ENCODE measurements around the gene CISD1. TPM values are rescaled to one million over a fixed set of nuclear protein-coding genes. Genes with fewer than 3 reads are reported as not detected.

CISD1 gene
- total RNA-seq, 1 experiment from 2014 or later: 46.6 TPM

- H3K9me3 Mint-ChIP-seq: no peaks in the 10 kb centered on the region
- H3K4me3 Mint-ChIP-seq: no peak overlapping the region
- no peaks in the 10 kb centered on the region for H3K36me3 Mint-ChIP-seq
- no peaks in the 10 kb centered on the region; the same call in 1 of the 2 replicates for H3K27me3 Mint-ChIP-seq (ENCODE audit: low read depth)
- no peak overlapping the region for H3K27ac Mint-ChIP-seq
- ATAC-seq: no peak
- ChIA-PET POLR2A (no interaction called here), CTCF (no interaction called here)
- DNase-seq (ENCODE audit: low spot score): no peak
- H3K4me1 Mint-ChIP-seq: 0 out of 2 replicates have a peak, but pooled peaks cover 2% of the 10 kb centered on the region
- TF ChIP-seq GRHL2 (CRISPR knock-in tag; IDR thresholded peaks at IDR 0.05; ENCODE audit: insufficient replicate concordance, severe bottlenecking) (no peak), CDX4 (CRISPR knock-in tag; IDR thresholded peaks at IDR 0.05; ENCODE audit: borderline replicate concordance) (no peak), NR1H2 (CRISPR knock-in tag; IDR thresholded peaks at IDR 0.05) (no peak), NR3C1 (CRISPR knock-in tag; conservative IDR thresholded peaks at IDR 0.05; ENCODE audit: low read depth) (no peak), OVOL2 (CRISPR knock-in tag; IDR thresholded peaks at IDR 0.05; ENCODE audit: borderline replicate concordance) (no peak), ELF4 (CRISPR knock-in tag; IDR thresholded peaks at IDR 0.05; ENCODE audit: low read depth) (no peak)
- TF ChIP-seq, protein P1, sequence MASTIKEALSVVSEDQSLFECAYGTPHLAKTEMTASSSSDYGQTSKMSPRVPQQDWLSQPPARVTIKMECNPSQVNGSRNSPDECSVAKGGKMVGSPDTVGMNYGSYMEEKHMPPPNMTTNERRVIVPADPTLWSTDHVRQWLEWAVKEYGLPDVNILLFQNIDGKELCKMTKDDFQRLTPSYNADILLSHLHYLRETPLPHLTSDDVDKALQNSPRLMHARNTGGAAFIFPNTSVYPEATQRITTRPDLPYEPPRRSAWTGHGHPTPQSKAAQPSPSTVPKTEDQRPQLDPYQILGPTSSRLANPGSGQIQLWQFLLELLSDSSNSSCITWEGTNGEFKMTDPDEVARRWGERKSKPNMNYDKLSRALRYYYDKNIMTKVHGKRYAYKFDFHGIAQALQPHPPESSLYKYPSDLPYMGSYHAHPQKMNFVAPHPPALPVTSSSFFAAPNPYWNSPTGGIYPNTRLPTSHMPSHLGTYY (CRISPR knock-in tag; IDR thresholded peaks at IDR 0.05): no peak
- TF ChIP-seq, protein P2, sequence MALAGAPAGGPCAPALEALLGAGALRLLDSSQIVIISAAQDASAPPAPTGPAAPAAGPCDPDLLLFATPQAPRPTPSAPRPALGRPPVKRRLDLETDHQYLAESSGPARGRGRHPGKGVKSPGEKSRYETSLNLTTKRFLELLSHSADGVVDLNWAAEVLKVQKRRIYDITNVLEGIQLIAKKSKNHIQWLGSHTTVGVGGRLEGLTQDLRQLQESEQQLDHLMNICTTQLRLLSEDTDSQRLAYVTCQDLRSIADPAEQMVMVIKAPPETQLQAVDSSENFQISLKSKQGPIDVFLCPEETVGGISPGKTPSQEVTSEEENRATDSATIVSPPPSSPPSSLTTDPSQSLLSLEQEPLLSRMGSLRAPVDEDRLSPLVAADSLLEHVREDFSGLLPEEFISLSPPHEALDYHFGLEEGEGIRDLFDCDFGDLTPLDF (CRISPR knock-in tag; IDR thresholded peaks at IDR 0.05): no peak
- TF ChIP-seq, protein P3, sequence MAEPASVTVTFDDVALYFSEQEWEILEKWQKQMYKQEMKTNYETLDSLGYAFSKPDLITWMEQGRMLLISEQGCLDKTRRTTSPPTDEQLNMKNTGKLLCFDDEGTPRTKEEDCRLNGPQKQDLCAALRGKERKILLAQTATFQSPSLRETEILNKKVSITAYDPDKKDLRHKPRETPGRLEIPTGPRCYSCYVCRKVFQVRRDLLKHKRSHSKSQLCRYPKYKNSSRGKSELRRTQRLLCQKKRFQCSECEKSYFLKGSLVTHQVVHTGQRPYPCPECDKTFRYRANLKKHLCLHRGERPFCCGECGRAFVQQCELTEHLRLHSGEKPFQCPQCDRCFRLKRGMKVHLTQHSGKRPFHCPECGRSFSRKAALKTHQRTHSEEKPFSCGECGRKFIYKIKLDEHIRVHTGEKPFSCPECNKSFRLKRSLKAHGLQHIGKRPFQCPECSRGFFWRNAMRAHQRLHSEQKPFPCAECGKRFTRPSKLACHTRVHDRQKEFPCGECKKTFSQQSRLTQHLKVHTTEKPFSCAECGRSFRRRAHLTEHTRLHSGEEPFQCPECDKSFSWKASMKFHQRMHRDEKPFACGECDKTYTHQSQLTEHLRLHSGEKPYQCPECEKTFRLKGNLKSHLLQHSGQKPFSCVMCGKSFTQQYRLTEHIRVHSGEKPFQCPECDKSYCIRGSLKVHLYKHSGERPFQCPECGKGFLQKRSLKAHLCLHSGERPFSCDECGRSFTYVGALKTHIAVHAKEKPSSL (CRISPR knock-in tag; conservative IDR thresholded peaks at IDR 0.05): no peak
Observed at GRCh38 chr10:58319599-58319998, 50.6 kb downstream of the CISD1 start.

DNA sequence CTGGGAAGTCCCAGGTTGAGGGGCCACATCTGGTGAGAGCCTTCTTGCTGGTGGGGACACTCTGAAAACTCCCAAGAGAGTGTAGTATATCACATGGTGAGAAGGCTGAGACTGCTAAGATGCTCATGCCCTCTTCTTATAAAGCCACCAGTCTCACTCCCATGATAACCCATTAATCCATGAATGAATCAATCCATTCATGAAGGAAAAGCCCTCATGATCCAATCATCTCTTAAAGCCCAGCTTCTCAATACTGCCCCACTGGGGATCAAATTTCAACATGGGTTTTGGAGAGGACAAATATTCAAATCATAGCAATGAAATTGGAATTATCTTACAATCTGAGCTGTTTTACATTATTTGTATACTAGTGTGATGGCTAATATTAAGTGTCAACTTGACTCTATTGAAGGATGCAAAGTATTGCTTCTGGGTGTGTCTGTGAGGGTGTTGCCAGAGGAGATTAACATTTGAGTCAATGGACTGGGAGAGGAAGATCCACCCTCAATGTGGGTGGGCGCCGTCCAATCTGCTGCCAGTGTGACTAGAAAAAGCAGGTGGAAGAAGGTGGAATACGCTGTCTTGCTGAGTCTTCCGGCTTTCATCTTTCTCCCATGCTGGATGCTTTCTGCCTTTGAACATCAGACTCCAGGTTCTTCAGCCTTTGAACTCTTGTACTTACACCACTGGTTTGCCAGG is 51.5 kb downstream of the CISD1 start:
- POLR2A ChIA-PET: no interaction called here

More for the DNA sequence above, 51.5 kb downstream of the CISD1 start:
- CTCF ChIA-PET: no interaction called here
- H3K27ac Mint-ChIP-seq: no peak overlapping the region
- no peak for DNase-seq (ENCODE audit: low spot score)
- H3K9me3 Mint-ChIP-seq: no peaks in the 10 kb centered on the region
- H3K27me3 Mint-ChIP-seq (ENCODE audit: low read depth): no peaks in the 10 kb centered on the region; the same call in 1 of the 2 replicates
- no peak for TF ChIP-seq ZNF396 (CRISPR knock-in tag; IDR thresholded peaks at IDR 0.05; ENCODE audit: borderline replicate concordance)
- TF ChIP-seq E2F5 (CRISPR knock-in tag; IDR thresholded peaks at IDR 0.05): no peak
- no peak for TF ChIP-seq TCF7 (CRISPR knock-in tag; IDR thresholded peaks at IDR 0.05; ENCODE audit: low read depth)
- TF ChIP-seq CBFB (CRISPR knock-in tag; IDR thresholded peaks at IDR 0.05; ENCODE audit: low read depth): no peak
- no peak for TF ChIP-seq ZNF121 (CRISPR knock-in tag; IDR thresholded peaks at IDR 0.05)
- TF ChIP-seq SMAD3 (CRISPR knock-in tag; IDR thresholded peaks at IDR 0.05; ENCODE audit: borderline replicate concordance): no peak
- no peak for TF ChIP-seq ESRRA (CRISPR knock-in tag; IDR thresholded peaks at IDR 0.05; ENCODE audit: borderline replicate concordance)
- TF ChIP-seq ETV6 (CRISPR knock-in tag; IDR thresholded peaks at IDR 0.05): no peak
- no peak for TF ChIP-seq GABPB1 (CRISPR knock-in tag; IDR thresholded peaks at IDR 0.05)
- TF ChIP-seq, protein P2 (CRISPR knock-in tag; IDR thresholded peaks at IDR 0.05): no peak
- no peak for TF ChIP-seq NFYB (CRISPR knock-in tag; conservative IDR thresholded peaks at IDR 0.05; ENCODE audit: low read depth)
- no peak for TF ChIP-seq ZNF138 (CRISPR knock-in tag; conservative IDR thresholded peaks at IDR 0.05)
- TF ChIP-seq ZNF232 (CRISPR knock-in tag; IDR thresholded peaks at IDR 0.05): no peak
- 0 out of 2 replicates have a peak, but pooled peaks cover 2% of the 10 kb centered on the region for H3K4me1 Mint-ChIP-seq
- H3K4me3 Mint-ChIP-seq: no peak overlapping the region
- H3K36me3 Mint-ChIP-seq: no peaks in the 10 kb centered on the region
- ATAC-seq: no peak

All from WTC11 (cell line).